NCI-H748 treated with DMSO at 0.1 percent for 48 hours (cell line): ENCODE results near the gene ME1.
"Not testable (repeated sequence)": the region's sequence is repeated elsewhere in the genome, so short reads cannot be mapped to it uniquely, and the experiment has no call there.

ENCODE experiments used
- DNase-seq: peaks from one replicate; lab custom pipeline; 2025; lab: John Stamatoyannopoulos, UW

Gene ME1

GRCh38 chr6:83431545-83432155, 799 bp upstream of the ME1 start:
- DNase-seq, result no peak

GRCh38 chr6:83429857-83430610, 817 bp downstream of the ME1 start:
- DNase-seq, result peak; percentile 16

DNA sequence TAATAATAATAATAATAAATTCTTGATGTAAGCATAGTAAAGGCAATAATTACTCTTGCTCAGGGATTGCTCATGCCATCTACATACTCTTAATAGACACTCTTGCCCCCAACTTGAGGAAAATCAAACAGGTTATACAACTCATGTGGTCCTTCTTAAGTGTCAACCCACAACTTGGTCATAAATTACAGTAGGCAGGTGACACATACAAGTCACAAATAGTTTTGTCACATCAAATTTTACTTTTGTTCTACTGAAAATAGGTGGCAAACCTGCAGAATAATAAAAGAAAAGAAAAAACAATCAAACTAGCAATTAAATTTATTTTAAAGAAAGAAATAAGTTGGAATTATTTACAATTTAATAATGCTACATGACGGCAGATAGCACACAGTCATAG, 1.6 kb downstream of the ME1 start:
- DNase-seq, result no peak

DNA sequence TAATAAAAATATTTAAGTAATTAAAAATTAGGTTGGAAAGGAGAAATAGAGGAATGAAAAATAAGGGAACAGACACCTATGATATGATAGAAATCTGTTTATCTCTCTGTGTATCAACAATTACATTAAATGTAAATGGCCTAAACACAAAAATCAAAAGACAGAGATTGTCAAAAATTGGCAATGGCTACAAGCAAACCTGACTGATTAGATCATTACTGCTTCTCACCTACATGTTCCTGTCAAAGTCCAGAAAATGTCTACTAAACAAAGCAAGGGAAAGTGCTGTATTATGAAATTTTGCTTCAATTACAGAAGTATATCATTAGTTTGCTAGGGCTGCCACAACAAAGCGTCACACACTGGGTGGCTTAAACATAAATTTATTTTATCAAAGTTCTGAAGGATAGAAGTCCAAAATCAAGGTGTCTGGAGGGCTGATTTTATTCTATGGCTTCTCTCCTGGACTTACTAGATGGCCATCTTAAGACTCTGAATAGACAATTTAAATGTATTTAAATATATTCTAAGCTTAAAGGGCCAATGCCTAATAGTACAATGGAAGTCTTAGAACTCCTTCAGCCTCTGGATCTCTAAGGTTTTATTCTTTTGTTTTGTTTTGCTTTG, 6.3 kb downstream of the ME1 start:
- no peak for DNase-seq

DNA sequence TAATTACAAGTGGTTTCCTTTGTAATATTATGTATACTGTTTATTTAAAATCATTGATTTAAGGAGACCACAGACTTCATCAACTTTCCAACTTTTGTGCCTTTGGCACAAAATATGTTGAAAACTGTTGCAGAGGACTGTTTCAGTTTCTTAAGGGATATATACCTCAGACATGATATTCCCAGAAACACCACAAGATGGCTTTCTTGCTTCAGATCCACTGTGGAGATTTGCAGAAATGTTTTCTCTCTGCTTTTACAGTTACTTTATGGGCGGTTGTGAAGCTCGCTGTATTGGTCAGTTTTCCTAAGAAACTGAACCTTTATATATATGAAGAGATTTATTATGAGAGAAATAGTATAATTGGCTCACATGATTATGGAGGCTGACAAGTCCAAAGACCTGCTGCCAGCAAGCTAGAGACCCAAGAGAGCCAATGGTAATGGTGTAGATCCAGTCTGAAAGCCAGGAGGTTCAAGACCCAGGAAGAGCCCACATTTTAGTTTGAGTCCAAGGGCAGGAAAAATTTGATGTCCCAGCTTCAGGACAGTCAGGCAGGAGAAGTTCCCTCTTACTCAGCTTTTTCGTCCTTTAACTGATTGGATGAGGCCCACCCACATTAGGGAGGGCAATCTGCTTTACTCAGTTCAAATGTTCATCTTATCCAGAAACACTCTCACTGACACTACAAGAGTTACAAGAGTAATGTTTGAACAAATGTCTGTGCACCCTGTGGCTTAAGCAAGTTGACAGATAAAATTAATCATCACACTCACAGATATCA, 12.8 kb downstream of the ME1 start:
- DNase-seq, result peak; percentile 20

DNA sequence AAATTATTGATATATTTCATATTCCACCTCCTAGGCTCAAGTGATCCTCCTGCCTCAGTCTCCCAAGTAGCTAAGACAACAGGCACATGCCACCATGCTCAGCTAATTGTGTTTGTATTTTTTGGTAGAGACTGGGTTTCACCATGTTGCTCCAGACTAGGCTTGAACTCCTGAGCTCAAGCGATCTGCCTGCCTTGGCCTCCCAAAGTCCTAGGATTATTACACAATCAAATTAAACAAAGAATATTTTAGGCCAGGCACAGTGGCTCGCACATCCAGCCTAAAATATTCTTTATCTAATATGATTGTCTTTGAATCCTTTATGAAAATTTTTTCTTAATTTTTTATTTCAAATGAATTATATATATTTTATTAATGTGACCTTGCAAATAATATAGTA, 17.8 kb downstream of the ME1 start:
- no peak for DNase-seq

DNA sequence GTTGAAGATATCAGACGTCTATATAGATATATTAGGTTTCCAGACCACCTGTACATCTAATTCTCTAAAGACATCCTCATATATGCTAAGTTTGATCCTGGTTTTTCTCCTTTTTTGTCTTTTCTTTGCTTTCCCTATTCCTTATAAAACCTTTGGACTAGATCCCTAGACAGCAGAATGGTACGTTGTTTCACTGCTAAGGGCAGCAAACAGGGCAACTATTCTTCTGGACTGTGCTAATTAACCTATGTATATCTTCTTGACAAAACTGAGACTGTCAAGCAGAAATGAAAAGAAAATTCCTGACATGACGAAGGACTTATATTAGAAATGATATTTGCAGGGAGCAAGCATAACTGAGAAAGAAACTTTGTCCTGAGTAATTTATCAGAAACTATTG, 19.1 kb downstream of the ME1 start:
- DNase-seq, result no peak

- DNase-seq, result no peak
Measured at GRCh38 chr6:83403191-83403590, 27.7 kb downstream of the ME1 start.

GRCh38 chr6:83389606-83390005, 41.2 kb downstream of the ME1 start:
- no peak for DNase-seq

DNA sequence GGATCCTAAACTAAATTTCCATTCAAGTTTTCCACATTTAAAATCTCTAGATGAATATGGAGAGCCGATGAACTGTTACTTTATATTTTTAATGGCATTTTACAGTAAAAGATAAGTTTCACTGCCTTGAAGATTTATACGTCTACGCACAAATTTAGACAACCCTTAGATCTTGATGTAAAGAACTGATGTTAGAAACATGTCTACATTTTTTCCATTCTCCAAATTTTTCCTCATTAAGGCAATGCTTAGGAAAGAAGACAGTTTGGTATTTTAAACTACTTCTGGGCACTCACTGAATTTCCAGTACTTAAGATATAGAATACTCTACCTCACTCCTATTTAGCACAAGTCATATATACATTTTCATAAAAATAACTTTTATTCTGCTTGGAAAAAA, 45.4 kb downstream of the ME1 start:
- no peak for DNase-seq

DNA sequence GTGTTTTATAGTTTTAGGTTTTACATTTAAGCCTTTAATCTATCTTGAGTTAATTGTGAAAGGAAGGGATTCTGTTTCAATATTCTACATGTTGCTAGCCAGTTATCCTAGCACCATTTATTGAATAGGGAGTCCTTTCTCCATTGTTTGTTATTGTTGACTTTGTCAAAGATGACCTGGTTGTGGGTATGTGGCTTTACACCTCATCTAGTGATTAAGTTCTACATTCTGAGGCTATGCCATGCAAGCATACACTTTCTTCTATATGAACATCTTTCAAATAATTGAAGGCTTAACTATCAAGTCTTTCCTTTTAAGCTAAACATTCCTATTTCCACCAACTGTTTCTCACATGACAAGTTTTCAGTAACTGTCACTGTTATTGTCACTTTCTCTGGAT, 46.1 kb downstream of the ME1 start:
- no peak for DNase-seq

DNA sequence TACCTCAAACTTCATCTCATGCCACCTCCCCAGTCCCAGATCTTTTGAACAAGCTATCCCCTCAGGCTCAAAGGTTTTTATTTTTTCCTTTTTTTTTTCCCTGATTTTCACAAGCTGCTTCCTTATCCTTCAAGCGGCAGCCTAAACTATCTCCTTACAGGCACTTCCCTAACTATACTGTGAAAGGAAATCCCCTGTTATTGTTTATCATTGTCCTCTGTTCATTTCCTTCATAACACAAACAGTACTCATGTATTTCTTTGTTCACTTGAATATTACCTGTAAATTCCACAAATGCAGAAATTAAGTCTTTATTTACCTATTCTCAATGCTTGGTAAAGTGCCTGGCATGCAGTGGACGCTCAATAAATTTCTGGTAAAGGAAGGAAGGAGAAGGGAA, 48.9 kb downstream of the ME1 start:
- no peak for DNase-seq

GRCh38 chr6:83378621-83379388, 52.0 kb downstream of the ME1 start:
- no peak for DNase-seq

- no peak for DNase-seq
Measured at GRCh38 chr6:83371423-83371822, 59.4 kb downstream of the ME1 start.

DNA sequence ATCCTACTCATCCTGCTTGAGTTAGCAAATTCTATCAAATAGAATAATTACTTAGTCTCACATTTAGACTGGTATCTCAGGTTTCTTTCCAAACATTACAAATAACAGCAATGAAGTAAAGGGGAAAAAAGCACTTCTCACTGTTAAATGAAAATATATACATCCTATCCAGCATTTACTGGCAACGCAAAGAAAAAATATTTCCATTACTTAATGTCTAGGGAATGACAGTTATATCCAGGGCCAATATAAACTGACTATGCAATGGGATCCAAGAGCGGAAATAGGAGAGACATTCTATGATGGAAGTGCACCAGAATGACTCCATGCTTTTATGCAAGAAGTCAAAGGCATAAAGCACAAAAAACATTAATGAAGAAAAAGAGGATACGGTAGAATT, 60.3 kb downstream of the ME1 start:
- no peak for DNase-seq

DNA sequence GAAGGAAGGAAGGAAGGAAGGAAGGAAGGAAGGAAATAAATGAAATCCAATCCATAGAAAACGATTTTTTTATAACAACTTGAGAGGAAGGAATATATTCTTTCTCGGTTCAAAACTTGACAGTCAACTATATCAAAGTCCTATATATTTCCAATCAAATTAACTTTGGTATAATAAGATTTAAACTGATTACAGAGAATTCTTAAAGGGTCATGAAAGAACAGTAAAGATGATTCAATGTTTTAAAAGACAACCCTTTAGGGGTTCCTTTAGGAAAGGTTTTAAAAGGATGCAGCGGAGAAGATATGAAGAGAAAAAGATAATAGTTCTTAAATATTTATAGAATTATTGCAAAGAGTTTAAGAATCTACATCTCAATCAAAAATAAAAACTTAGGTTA, 61.2 kb downstream of the ME1 start:
- no peak for DNase-seq

GRCh38 chr6:83368577-83368976, 62.3 kb downstream of the ME1 start:
- DNase-seq, result no peak

DNA sequence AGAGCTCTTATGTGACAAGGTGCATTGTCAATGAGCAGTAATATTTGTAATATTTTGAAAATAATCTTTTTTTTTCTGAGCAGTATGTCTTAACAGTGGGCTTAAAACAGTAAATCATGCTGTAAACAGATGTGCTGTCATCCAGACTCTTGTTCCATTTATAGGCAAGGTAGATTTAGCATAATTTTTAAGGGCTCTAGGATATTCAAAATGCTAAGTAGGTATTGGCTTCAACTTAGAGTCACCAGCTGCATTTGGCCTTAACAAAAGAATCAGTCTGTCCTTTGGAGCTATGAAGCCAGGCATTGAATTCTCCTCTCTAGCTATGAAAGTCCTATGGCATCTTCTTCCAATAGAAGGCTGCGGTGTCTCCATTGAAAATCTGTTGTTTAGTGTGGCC, 63.7 kb downstream of the ME1 start:
- DNase-seq, result no peak

DNA sequence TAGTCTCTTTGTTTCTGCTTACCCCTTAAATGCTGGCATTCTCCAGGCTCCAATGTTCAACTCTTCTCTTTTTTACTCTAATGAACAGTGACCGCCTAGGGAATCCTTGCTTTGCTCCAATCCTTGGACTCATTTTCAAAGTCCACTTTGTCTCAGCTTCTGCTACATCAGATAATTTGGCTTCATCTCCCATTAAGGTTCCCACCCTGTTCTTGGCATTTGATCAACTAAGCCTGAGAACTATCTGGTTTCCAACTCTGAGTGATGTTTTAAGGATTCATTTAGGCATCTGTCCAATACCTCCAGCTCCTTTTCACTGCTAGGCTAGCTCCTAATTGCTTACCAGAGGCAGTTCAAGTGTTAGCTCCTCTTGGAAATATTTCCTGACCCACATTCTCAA, 64.9 kb downstream of the ME1 start:
- no peak for DNase-seq

DNA sequence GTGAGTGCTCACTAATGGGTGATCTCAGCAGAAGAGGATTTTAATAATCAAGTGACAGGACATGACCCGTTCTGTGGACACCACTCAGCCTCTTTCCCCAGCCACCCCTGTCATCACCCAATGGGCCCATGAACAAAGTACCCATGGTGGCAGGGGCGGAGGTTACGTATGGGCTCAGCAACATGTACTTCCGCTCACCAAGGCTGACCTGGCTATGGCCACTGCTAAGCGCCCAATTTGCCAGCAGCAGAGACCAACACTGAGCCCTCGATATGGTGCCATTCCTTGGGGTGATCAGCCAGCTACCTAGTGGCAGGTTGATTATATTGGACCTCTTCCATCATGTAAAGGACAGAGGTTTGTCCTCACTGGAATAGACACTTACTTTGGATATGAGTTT, 68.5 kb downstream of the ME1 start:
- not testable (repeated sequence) for DNase-seq

- DNase-seq, result no peak
Measured at GRCh38 chr6:83359638-83360037, 71.2 kb downstream of the ME1 start.

DNA sequence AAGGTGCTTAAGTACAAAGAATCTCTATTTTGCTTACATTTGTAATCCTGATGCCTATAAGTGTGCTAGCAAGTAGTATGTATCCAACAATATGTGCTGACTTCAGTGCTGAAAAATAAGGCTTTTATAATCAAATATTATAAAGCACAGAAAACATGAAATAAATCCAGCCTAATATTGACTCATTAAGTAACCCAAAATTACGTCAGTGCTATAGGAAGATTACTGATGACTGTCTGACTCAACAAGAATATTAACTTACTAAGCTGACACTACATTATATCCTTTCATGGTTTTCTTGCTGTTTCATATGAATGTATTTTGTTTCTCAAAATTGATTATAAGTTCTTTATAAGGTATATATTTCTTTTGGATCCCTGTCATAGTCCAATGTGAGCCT, 76.1 kb downstream of the ME1 start:
- no peak for DNase-seq
